ENCODE measurements around the gene RNF6.
A peak's percentile ranks its signal among the peaks of the same experiment; 100 is the strongest.
"Not testable (repeated sequence)": the region's sequence is repeated elsewhere in the genome, so short reads cannot be mapped to it uniquely, and the experiment has no call there.

RNF6 gene

GRCh38 chr13:26221721-26222519 is at the start of gene RNF6:
RNF6 (minus strand) TSS chr13:26222314; CDS start chr13:26219649, 2,665 bp downstream.
- DNase-seq (ENCODE audit: low read depth) = peak; percentile 70

GRCh38 chr13:26270707-26271106 is 48.6 kb upstream of the RNF6 start:
- no peak for DNase-seq (ENCODE audit: low read depth)

GRCh38 chr13:26266311-26266710 is 44.2 kb upstream of the RNF6 start:
- DNase-seq (ENCODE audit: low read depth) = no peak

GRCh38 chr13:26262156-26262555 is 40.0 kb upstream of the RNF6 start:
- DNase-seq (ENCODE audit: low read depth) = no peak

GRCh38 chr13:26259634-26260033 is 37.5 kb upstream of the RNF6 start:
- no peak for DNase-seq (ENCODE audit: low read depth)

- no peak for DNase-seq (ENCODE audit: low read depth)
Observed at GRCh38 chr13:26257049-26257448, 34.9 kb upstream of the RNF6 start.

- DNase-seq (ENCODE audit: low read depth) = no peak
Observed at GRCh38 chr13:26255691-26256277, 33.7 kb upstream of the RNF6 start.

GRCh38 chr13:26255115-26255514 is 33.0 kb upstream of the RNF6 start:
- no peak for DNase-seq (ENCODE audit: low read depth)

GRCh38 chr13:26254583-26255111 is 32.5 kb upstream of the RNF6 start:
- peak; percentile 41 for DNase-seq (ENCODE audit: low read depth)

GRCh38 chr13:26253787-26254582 is 31.9 kb upstream of the RNF6 start, which contains the start of gene CDK8:
CDK8 (plus strand) TSS chr13:26254129; CDS start chr13:26254642, 513 bp downstream.
- DNase-seq (ENCODE audit: low read depth) = peak; percentile 76

- no peak for DNase-seq (ENCODE audit: low read depth)
Observed at GRCh38 chr13:26253262-26253786, 31.2 kb upstream of the RNF6 start.

GRCh38 chr13:26252006-26252405 is 29.9 kb upstream of the RNF6 start:
- not testable (repeated sequence) for DNase-seq (ENCODE audit: low read depth)

GRCh38 chr13:26249551-26249950 is 27.4 kb upstream of the RNF6 start:
- DNase-seq (ENCODE audit: low read depth) = no peak

- DNase-seq (ENCODE audit: low read depth) = no peak
Observed at GRCh38 chr13:26247608-26248007, 25.5 kb upstream of the RNF6 start.

GRCh38 chr13:26247011-26247410 is 24.9 kb upstream of the RNF6 start:
- no peak for DNase-seq (ENCODE audit: low read depth)

GRCh38 chr13:26246154-26246553 is 24.0 kb upstream of the RNF6 start:
- no peak for DNase-seq (ENCODE audit: low read depth)

GRCh38 chr13:26236296-26236695 is 14.2 kb upstream of the RNF6 start:
- no peak for DNase-seq (ENCODE audit: low read depth)

GRCh38 chr13:26230703-26231102 is 8.6 kb upstream of the RNF6 start:
- no peak for DNase-seq (ENCODE audit: low read depth)

GRCh38 chr13:26229080-26229615 is 7.0 kb upstream of the RNF6 start:
- DNase-seq (ENCODE audit: low read depth) = no peak

GRCh38 chr13:26228096-26228495 is 6.0 kb upstream of the RNF6 start:
- DNase-seq (ENCODE audit: low read depth) = no peak

- DNase-seq (ENCODE audit: low read depth) = no peak
Observed at GRCh38 chr13:26227166-26227971, 5.3 kb upstream of the RNF6 start.
